HCT116 (cell line): ENCODE results near the gene LRCH4. TPM values are rescaled to one million over a fixed set of nuclear protein-coding genes. Genes with fewer than 3 reads are reported as not detected.

ENCODE experiments used
- ATAC-seq: fragments of 200-7000 bp; cut with Tn5 transposase; 2 replicates; pipeline ENCODE4 v1.9.1; 2020; ENCODE audit warnings: mild to moderate bottlenecking, moderate library complexity
- BruUV-seq: library from RNA; stranded (reverse); fragments of 400-500 nt; replicated peaks from 2 replicates; lab custom pipeline; 2021; lab: Mats Ljungman, UMichigan
- CTCF ChIA-PET: fragments of 300-600 bp; sonication (Branson Sonifier 250); formaldehyde crosslinking; loops from one replicate; lab custom pipeline; 2021; ENCODE audit warnings: antibody characterized with exemption; lab: Charles Lee
- POLR2A ChIA-PET: fragments of 300-600, 350-600 bp; sonication (Branson Sonifier 250); formaldehyde crosslinking; loops from one replicate; lab custom pipeline; 2021; ENCODE audit warnings: antibody characterized with exemption; lab: Charles Lee
- RAD21 ChIA-PET, 2 experiments: fragments of 300-600 bp; sonication (Branson Sonifier 250); formaldehyde crosslinking; loops; one replicate each; lab custom pipeline; 2023; ENCODE audit warnings: low total read pairs in 2 of 2; ENCODE audit not compliant: uncharacterized antibody in 2 of 2, unreplicated experiment in 2 of 2, low non-redundant PET in 1 of 2; lab: Charles Lee
- DNase-seq: peaks from one replicate; pipeline ENCODE4 v3.0.0-alpha.2; 2010; ENCODE audit warnings: low read depth, low spot score
- H2AFZ ChIP-seq: fragments of 200-600 bp; shearing (Covaris generic), sonication (generic); 2 replicates; pipeline ENCODE4 v1.6.1; 2017; ENCODE audit warnings: low read depth, mixed run types, mixed read lengths, antibody characterized with exemption, low read length; ENCODE audit not compliant: poor library complexity, severe bottlenecking
- H3K27ac ChIP-seq: 2 replicates; pipeline ENCODE4 v1.5.1; 2012; ENCODE audit warnings: low read depth, low read length
- H3K27me3 ChIP-seq: fragments of 200-600 bp; sonication (generic); 2 replicates; pipeline ENCODE4 v1.6.1; 2016; ENCODE audit warnings: mixed run types, low read length, mixed read lengths; ENCODE audit not compliant: insufficient read depth
- H3K36me3 ChIP-seq, 2 experiments: fragments of 200-500 bp in 1 of 2; fragments of 200-600 bp in 1 of 2; sonication (Bioruptor generic) in 1 of 2; sonication (generic) in 1 of 2; 2 replicates each; pipeline versions ENCODE4 v1.5.1 to v1.6.1; 2014 to 2016; ENCODE audit warnings: low read length in 2 of 2, inconsistent platforms in 1 of 2, mixed read lengths in 1 of 2, mixed run types in 1 of 2; ENCODE audit not compliant: insufficient read depth in 2 of 2, control insufficient read depth in 1 of 2
- H3K4me1 ChIP-seq, 2 experiments: fragments of 200-600 bp in 1 of 2; sonication (generic) in 1 of 2; 2 replicates each; pipeline versions ENCODE4 v1.5.1 to v1.6.1; 2012 to 2017; ENCODE audit warnings: low read length in 2 of 2, inconsistent platforms in 1 of 2, mild to moderate bottlenecking in 1 of 2, mixed read lengths in 1 of 2, mixed run types in 1 of 2, moderate library complexity in 1 of 2; ENCODE audit not compliant: insufficient read depth in 2 of 2, control insufficient read depth in 1 of 2
- H3K4me2 ChIP-seq: fragments of 200-600 bp; sonication (generic); 2 replicates; pipeline ENCODE4 v1.6.1; 2017; ENCODE audit warnings: mixed run types, low read length, mixed read lengths
- H3K4me3 ChIP-seq, 2 experiments: fragments of 200-600 bp in 1 of 2; sonication (generic) in 1 of 2; replicated peaks in 1 of 2; 2 replicates each; pipeline ENCODE4 v1.5.1; 2011 to 2016; ENCODE audit warnings: low read length in 2 of 2, control low read depth in 1 of 2, low read depth in 1 of 2, mild to moderate bottlenecking in 1 of 2, mixed read lengths in 1 of 2, mixed run types in 1 of 2
- H3K79me2 ChIP-seq: fragments of 200-600 bp; sonication (generic); 2 replicates; pipeline ENCODE4 v1.6.1; 2017; ENCODE audit warnings: mild to moderate bottlenecking, mixed run types, low read length, moderate library complexity, mixed read lengths; ENCODE audit not compliant: insufficient read depth
- H3K9ac ChIP-seq: fragments of 200-600 bp; sonication (generic); 2 replicates; pipeline ENCODE4 v1.6.1; 2016; ENCODE audit warnings: low read length, mixed read lengths
- H3K9me2 ChIP-seq: fragments of 200-600 bp; sonication (generic), shearing (Covaris generic); 2 replicates; pipeline ENCODE4 v1.6.1; 2017; ENCODE audit warnings: mixed run types, mild to moderate bottlenecking, moderate library complexity; ENCODE audit not compliant: insufficient read depth
- H3K9me3 ChIP-seq, 2 experiments: fragments of 200-500 bp in 1 of 2; fragments of 200-600 bp in 1 of 2; sonication (Bioruptor generic) in 1 of 2; sonication (generic) in 1 of 2; 2 replicates each; pipeline ENCODE4 v1.6.1; 2014 to 2017; ENCODE audit warnings: low read length in 2 of 2, mixed read lengths in 2 of 2, inconsistent platforms in 1 of 2, low read depth in 1 of 2, mild to moderate bottlenecking in 1 of 2, mixed run types in 1 of 2, moderate library complexity in 1 of 2; ENCODE audit not compliant: control insufficient read depth in 1 of 2, insufficient read depth in 1 of 2
- H4K20me1 ChIP-seq: fragments of 200-600 bp; sonication (generic), shearing (Covaris generic); 2 replicates; pipeline ENCODE4 v1.6.1; 2017; ENCODE audit warnings: mixed run types, mild to moderate bottlenecking, moderate library complexity; ENCODE audit not compliant: insufficient read depth
- CTCF ChIP-seq, 3 experiments: fragments of 200-600 bp in 1 of 3; sonication (generic) in 1 of 3; IDR thresholded peaks in 2 of 3; conservative IDR thresholded peaks in 1 of 3; 2 replicates each; pipeline ENCODE4 v1.5.1; 2012 to 2017; ENCODE audit warnings: low read depth in 2 of 3, low read length in 2 of 3, antibody characterized with exemption in 1 of 3, borderline replicate concordance in 1 of 3, control low read depth in 1 of 3, mild to moderate bottlenecking in 1 of 3, mixed read lengths in 1 of 3, mixed run types in 1 of 3, moderate library complexity in 1 of 3; ENCODE audit not compliant: insufficient read depth in 1 of 3
- EZH2 ChIP-seq: fragments of 200-600 bp; sonication (generic); IDR thresholded peaks from 2 replicates; pipeline ENCODE4 v1.6.1; 2017; ENCODE audit warnings: antibody characterized with exemption, mixed run types
- MAX ChIP-seq: IDR thresholded peaks from 2 replicates; pipeline ENCODE4 v1.6.1; 2012
- POLR2A ChIP-seq: IDR thresholded peaks from 2 replicates; pipeline ENCODE4 v1.7.0; 2011; ENCODE audit warnings: borderline replicate concordance; ENCODE audit not compliant: insufficient read depth, insufficient read length; ENCODE audit errors: extremely low read depth
- RAD21 ChIP-seq: IDR thresholded peaks from 2 replicates; pipeline ENCODE4 v1.6.1; 2012; ENCODE audit warnings: low read depth, mild to moderate bottlenecking
- TCF7L2 ChIP-seq: IDR thresholded peaks from 2 replicates; pipeline ENCODE4 v1.7.0; 2011; ENCODE audit warnings: borderline replicate concordance, inconsistent platforms; ENCODE audit not compliant: insufficient read depth, insufficient read length; ENCODE audit errors: extremely low read depth
- intact Hi-C: fragments of 100-400 bp; cut with micrococcal nuclease; formaldehyde crosslinking; loops from 2 replicates; pipeline ENCODE4 v1.10.0; 2022
- total RNA-seq: library from RNA; stranded (reverse); gene quantifications from one replicate; pipeline ENCODE4 v1.2.1, GENCODE V29; 2021; ENCODE audit not compliant: unreplicated experiment

Gene LRCH4
- total RNA-seq, 1 experiment from 2014 or later, result 47.9 TPM

GRCh38 chr7:100563809-100564400, 22.0 kb downstream of the LRCH4 start:
- Histone ChIP-seq H3K9ac (no peak overlapping the region), H3K27ac (no peak overlapping the region), H3K9me3 (no peaks in the 10 kb centered on the region), H3K4me3 (no peak overlapping the region), H3K79me2 (no peaks in the 10 kb centered on the region), H3K27me3 (no peaks in the 10 kb centered on the region), H2AFZ (no peak overlapping the region), H3K9me2 (no peaks in the 10 kb centered on the region), H4K20me1 (no peaks in the 10 kb centered on the region), H3K4me1 (peaks cover 0 to 20% of the 10 kb centered on the region in 2 experiments; a peak in 1 of 4 replicates), H3K4me2 (no peak overlapping the region), H3K36me3 (no peaks in the 10 kb centered on the region)
- intact Hi-C loops, result no loop called here
- ChIA-PET POLR2A (interaction anchor here (1.2 kb wide), 2 partner anchors 22 to 135 kb away, joined by 3 read pairs; partner anchors contain the start of genes FBXO24, LRCH4 and ZCWPW1), CTCF (interaction anchor here (1.4 to 2.6 kb wide), 3 partner anchors 9 to 94 kb away, joined by 4 to 11 read pairs (median 6); partner anchors contain the start of genes FBXO24 and LRCH4), RAD21 (interaction anchor here in 1 of 2 experiments (0.6 kb wide), 1 partner anchor 198 kb away, joined by 3 read pairs; no protein-coding TSS in a partner anchor)
- TF ChIP-seq MAX (no peak), EZH2 (no peak), CTCF (IDR thresholded peaks at IDR 0.05 in 2 of 3, conservative IDR thresholded peaks at IDR 0.05 in 1 of 3; ENCODE audit: borderline replicate concordance in 1 of 3, insufficient read depth in 1 of 3, low read depth in 2 of 3, low read length in 2 of 3) (peak; percentile 81 to 99 (median 93)), TCF7L2 (no peak), RAD21 (peak; percentile 83), POLR2A (no peak)
- no peak for DNase-seq
- BruUV-seq, result no TSS peak
- ATAC-seq, result peak; percentile 80
